Mesendoderm (in vitro differentiated cells): ENCODE measurements around the gene FAAP20.
A peak's percentile ranks its signal among the peaks of the same experiment; 100 is the strongest.

Source experiments
- DNase-seq: peaks from one replicate; pipeline ENCODE4 v3.0.0; 2013
- H2AK5ac ChIP-seq: 2 replicates; pipeline ENCODE4 v1.6.1; 2013; ENCODE audit warnings: low read length, inconsistent platforms
- H2BK120ac ChIP-seq: 2 replicates; pipeline ENCODE4 v1.6.1; 2013; ENCODE audit warnings: low read depth, mild to moderate bottlenecking, low read length, moderate library complexity, mixed read lengths
- H2BK15ac ChIP-seq: replicated peaks from 2 replicates; pipeline ENCODE4 v1.6.1; 2013; ENCODE audit warnings: low read depth, mild to moderate bottlenecking, moderate library complexity
- H2BK5ac ChIP-seq: 2 replicates; pipeline ENCODE4 v1.6.1; 2013; ENCODE audit warnings: low read length, inconsistent platforms
- H3K18ac ChIP-seq: 2 replicates; pipeline ENCODE4 v1.6.1; 2013; ENCODE audit warnings: mild to moderate bottlenecking, low read length, mixed read lengths
- H3K23ac ChIP-seq: one replicate; pipeline ENCODE4 v1.6.1; 2013; ENCODE audit warnings: low read length
- H3K27ac ChIP-seq: 2 replicates; pipeline ENCODE4 v1.5.1; 2013; ENCODE audit warnings: low read depth, mild to moderate bottlenecking, inconsistent platforms, low read length, moderate library complexity
- H3K27me3 ChIP-seq: 2 replicates; pipeline ENCODE4 v1.6.1; 2013; ENCODE audit warnings: low read length, control low read depth, mild to moderate bottlenecking, inconsistent platforms; ENCODE audit not compliant: insufficient read depth, poor library complexity
- H3K36me3 ChIP-seq: 2 replicates; pipeline ENCODE4 v1.6.1; 2013; ENCODE audit warnings: low read length, inconsistent platforms; ENCODE audit not compliant: control insufficient read depth, insufficient read depth
- H3K4ac ChIP-seq: one replicate; pipeline ENCODE4 v1.6.1; 2013; ENCODE audit warnings: low read depth, mild to moderate bottlenecking, low read length, moderate library complexity
- H3K4me1 ChIP-seq: 2 replicates; pipeline ENCODE4 v1.6.1; 2013; ENCODE audit warnings: low read depth, low read length, inconsistent platforms; ENCODE audit not compliant: control insufficient read depth
- H3K4me2 ChIP-seq: 2 replicates; pipeline ENCODE4 v1.6.1; 2013; ENCODE audit warnings: low read length
- H3K4me3 ChIP-seq: 2 replicates; pipeline ENCODE4 v1.5.1; 2013; ENCODE audit warnings: mild to moderate bottlenecking, low read length
- H3K56ac ChIP-seq: one replicate; pipeline ENCODE4 v1.6.1; 2013; ENCODE audit warnings: low read length
- H3K79me1 ChIP-seq: 2 replicates; pipeline ENCODE4 v1.6.1; 2013; ENCODE audit warnings: low read length, inconsistent platforms
- H3K79me2 ChIP-seq: 2 replicates; pipeline ENCODE4 v1.6.1; 2013; ENCODE audit warnings: mild to moderate bottlenecking, low read length; ENCODE audit not compliant: control insufficient read depth, insufficient read depth
- H3K9ac ChIP-seq: 2 replicates; pipeline ENCODE4 v1.6.1; 2013; ENCODE audit warnings: low read length, inconsistent platforms
- H4K5ac ChIP-seq: one replicate; pipeline ENCODE4 v1.6.1; 2013; ENCODE audit warnings: low read length
- H4K8ac ChIP-seq: one replicate; pipeline ENCODE4 v1.6.1; 2013; ENCODE audit warnings: low read depth, mild to moderate bottlenecking, control low read depth, low read length, moderate library complexity
- WGBS: extraction: QIAGEN DNeasy Blood & Tissue Kit; methylation state at CpG from one replicate; pipeline ENCODE4 v1.1.7; 2013; ENCODE audit warnings: low lambda C conversion rate, missing lambda C conversion rate; ENCODE audit not compliant: insufficient coverage; ENCODE audit errors: extremely low coverage; 5-methylcytosine and 5-hydroxymethylcytosine counted together

FAAP20 gene

DNA sequence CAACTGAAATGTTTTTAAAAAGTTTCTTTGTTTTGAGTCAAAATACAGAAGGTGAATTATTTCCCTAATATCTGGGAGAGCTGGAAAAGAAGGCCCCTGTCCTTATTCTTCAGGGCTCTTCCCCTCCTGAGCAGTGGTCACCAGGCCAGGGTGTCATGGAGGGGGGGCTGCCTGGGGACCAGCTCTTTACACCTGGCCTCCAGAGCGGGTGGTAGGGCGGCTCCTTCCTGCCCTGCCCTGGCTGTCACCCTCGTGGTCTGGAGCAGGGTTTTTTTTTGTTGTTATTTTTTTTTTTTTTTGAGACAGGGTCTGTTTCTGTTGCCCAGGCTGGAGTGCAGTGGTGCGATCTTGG lies 40.2 kb upstream of the FAAP20 start:
- Histone ChIP-seq H4K8ac (no peak overlapping the region), H2BK15ac (no peak overlapping the region), H3K4me3 (no peak overlapping the region), H3K79me1 (peaks cover 11% of the 10 kb centered on the region), H3K79me2 (peaks cover 98% of the 10 kb centered on the region), H3K23ac (no peak overlapping the region), H3K27ac (no peak overlapping the region), H3K27me3 (no peaks in the 10 kb centered on the region), H3K4ac (no peak overlapping the region), H2BK120ac (no peak overlapping the region), H3K9ac (no peak overlapping the region), H3K4me1 (peaks cover 12% of the 10 kb centered on the region), H2BK5ac (no peak overlapping the region), H2AK5ac (no peak overlapping the region), H3K4me2 (no peak overlapping the region), H3K56ac (no peak overlapping the region), H3K18ac (no peak overlapping the region), H4K5ac (no peak overlapping the region), H3K36me3 (no peaks in the 10 kb centered on the region)
- whole genome bisulfite sequencing: no CpG with 5 or more reads among the region's 4 CpGs
- no peak for DNase-seq

DNA sequence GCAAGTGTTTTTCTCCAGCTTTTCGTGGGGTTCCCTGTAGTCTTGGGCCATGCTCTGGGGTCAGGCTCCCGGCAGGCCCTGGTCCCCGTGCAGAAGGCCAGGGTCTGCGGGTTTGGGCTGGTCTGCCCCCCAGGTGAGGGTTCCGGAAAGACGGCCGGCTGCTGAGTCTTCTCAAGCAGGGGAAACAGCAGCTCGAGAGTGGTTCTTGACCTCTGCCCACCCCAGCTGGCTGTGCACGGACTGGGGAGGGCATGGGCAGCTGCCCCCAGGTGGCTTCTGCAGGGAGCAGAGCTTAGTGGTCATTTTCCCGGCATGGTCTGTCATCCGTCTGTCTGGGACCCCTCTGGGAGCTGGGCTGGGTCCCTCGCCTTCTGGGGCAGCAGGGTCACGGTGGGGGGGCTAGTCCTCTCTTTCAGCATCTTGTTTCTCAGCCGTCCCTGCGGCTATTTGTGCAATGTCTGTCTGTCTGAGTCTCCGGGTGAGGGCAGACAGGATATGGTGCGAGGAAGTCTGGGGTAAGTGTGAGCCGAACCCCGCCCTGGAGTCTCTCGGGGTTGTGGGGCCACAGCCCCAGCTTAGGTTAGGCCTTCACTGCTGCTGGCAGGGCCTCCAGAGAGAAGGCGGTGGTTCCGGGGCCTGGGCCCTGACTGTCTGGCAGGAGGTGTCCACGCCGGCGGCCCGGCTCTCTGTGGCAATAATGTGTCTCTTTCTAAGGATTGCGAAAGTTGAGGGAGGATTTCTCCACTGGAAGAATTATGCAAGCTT lies 39.6 kb upstream of the FAAP20 start:
- Histone ChIP-seq H3K4me2 (no peak overlapping the region), H3K27me3 (no peaks in the 10 kb centered on the region), H4K5ac (no peak overlapping the region), H3K79me2 (peaks cover 98% of the 10 kb centered on the region), H3K18ac (no peak overlapping the region), H2BK5ac (no peak overlapping the region), H3K4ac (no peak overlapping the region), H2BK120ac (no peak overlapping the region), H3K4me1 (peaks cover 12% of the 10 kb centered on the region), H2BK15ac (no peak overlapping the region), H3K27ac (no peak overlapping the region), H3K4me3 (no peak overlapping the region), H3K56ac (peak overlapping the region; percentile 56), H3K9ac (peak overlapping the region; percentile 38), H3K79me1 (peaks cover 11% of the 10 kb centered on the region), H3K23ac (no peak overlapping the region), H4K8ac (no peak overlapping the region), H2AK5ac (no peak overlapping the region), H3K36me3 (no peaks in the 10 kb centered on the region)
- DNase-seq: no peak
- WGBS: no CpG with 5 or more reads among the region's 27 CpGs

DNA sequence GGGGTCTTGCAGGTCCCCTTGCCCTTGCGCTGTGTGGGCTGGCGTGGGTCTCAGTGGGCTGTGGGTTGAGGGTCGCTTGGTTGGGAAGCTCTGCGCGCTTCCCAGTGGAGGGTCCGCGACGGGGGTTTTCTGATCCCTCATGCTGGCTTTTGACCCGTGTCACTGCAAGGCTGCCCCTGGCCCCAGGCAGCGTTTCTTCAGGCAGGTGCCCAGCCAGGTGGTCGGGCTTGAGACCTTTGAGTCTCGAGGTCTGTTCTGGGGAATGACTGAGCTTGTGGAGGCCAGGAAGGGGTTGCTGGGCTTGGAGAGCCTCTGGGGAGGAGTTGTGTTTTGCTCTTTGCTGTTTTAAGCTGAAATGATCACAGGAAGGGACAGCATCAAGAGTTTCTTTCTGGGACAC lies 38.9 kb upstream of the FAAP20 start:
- Histone ChIP-seq H3K36me3 (no peaks in the 10 kb centered on the region), H3K79me2 (peaks cover 97% of the 10 kb centered on the region), H3K4me3 (no peak overlapping the region)

DNA sequence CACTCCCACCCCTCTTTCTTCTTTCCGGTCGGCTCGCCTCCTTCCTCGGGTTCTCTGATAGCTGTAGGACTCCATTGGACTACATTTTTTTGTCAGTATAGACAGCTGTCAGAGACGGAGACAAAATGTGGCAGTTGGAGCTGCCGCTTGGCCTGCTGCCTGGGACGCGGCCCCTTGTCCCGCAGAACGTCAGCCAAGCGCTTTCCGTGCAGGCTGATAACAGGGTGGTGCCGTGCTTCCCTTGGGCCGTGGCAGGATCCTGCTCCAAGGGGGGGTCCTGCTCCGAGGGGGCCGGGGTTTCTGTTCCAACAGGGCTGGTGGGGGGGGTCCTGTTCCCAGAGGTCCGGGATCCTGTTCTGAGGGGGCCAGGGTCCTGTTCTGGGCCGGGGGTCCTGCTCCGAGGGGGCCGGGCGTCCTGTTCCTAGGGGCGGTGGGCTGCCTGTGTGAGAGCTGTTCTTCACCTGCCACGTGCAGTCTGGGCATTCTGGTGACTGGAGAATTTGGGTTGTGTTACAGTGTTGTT lies 38.4 kb upstream of the FAAP20 start:
- no peak overlapping the region for H4K5ac ChIP-seq
- H2BK5ac ChIP-seq: no peak overlapping the region
- H3K79me1 ChIP-seq: peaks cover 10% of the 10 kb centered on the region
- peaks cover 12% of the 10 kb centered on the region for H3K4me1 ChIP-seq
- no peak overlapping the region for H3K9ac ChIP-seq
- H3K4me3 ChIP-seq: no peak overlapping the region
- no peak overlapping the region for H3K4me2 ChIP-seq
- H2BK15ac ChIP-seq: no peak overlapping the region
- H3K27me3 ChIP-seq: no peaks in the 10 kb centered on the region
- H2BK120ac ChIP-seq: no peak overlapping the region
- H3K56ac ChIP-seq: no peak overlapping the region
- H3K23ac ChIP-seq: no peak overlapping the region
- no CpG with 5 or more reads among the region's 23 CpGs for WGBS
- peaks cover 92% of the 10 kb centered on the region for H3K79me2 ChIP-seq
- H2AK5ac ChIP-seq: no peak overlapping the region
- DNase-seq: no peak
- no peaks in the 10 kb centered on the region for H3K36me3 ChIP-seq
- no peak overlapping the region for H3K18ac ChIP-seq
- no peak overlapping the region for H3K4ac ChIP-seq
- no peak overlapping the region for H4K8ac ChIP-seq
- no peak overlapping the region for H3K27ac ChIP-seq

More for the DNA sequence above, 38.9 kb upstream of the FAAP20 start:
- DNase-seq: no peak
- Histone ChIP-seq H2BK5ac (no peak overlapping the region), H3K56ac (peak overlapping the region; percentile 49), H3K79me1 (peaks cover 12% of the 10 kb centered on the region), H3K4me2 (no peak overlapping the region), H3K27ac (no peak overlapping the region), H4K8ac (no peak overlapping the region), H3K18ac (no peak overlapping the region), H2BK15ac (no peak overlapping the region), H3K23ac (no peak overlapping the region), H3K4ac (no peak overlapping the region), H3K4me1 (peaks cover 12% of the 10 kb centered on the region), H2AK5ac (no peak overlapping the region), H4K5ac (no peak overlapping the region), H2BK120ac (no peak overlapping the region), H3K9ac (peak overlapping the region; percentile 38), H3K27me3 (no peaks in the 10 kb centered on the region)
- WGBS: no CpG with 5 or more reads among the region's 12 CpGs

DNA sequence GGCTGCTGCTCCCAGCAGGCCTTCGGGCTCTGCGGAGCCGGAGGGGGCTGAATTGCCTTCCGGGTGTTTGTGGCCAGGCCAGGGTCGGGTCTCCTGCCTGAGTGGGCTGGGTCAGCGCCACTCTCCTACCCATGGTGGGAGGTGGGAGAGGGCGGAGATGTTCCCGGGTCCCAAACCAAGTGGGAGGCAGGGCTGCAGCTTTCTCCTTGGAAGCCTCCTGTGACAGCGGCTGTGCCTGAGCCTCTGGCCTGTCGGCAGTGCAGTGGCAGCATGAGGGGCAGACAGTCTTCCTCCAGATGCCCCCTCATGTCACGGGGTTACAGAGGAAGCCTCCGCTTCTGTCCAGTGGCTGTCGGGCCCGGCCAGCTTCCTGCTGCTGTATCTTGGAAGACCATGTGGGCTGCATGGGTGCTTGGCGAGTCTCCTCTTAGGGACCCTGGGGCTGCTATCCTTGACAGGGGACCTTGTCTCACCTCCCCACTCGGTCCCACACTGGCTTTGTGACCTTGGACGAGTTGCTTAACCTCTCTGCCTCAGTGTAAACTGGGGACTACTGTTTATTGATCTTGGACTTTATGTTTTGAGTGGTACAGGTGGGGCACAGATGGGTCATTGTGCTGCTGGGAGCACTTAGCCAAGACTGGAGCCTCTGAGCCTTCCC lies 37.8 kb upstream of the FAAP20 start:
- peaks cover 86% of the 10 kb centered on the region for H3K79me2 ChIP-seq
- no peak overlapping the region for H3K18ac ChIP-seq
- no peak overlapping the region for H3K56ac ChIP-seq
- H2BK5ac ChIP-seq: no peak overlapping the region
- no peak overlapping the region for H3K4me3 ChIP-seq
- no CpG with 5 or more reads among the region's 17 CpGs for WGBS
- peaks cover 9% of the 10 kb centered on the region for H3K79me1 ChIP-seq
- no peak overlapping the region for H2BK120ac ChIP-seq
- no peak overlapping the region for H2AK5ac ChIP-seq
- H3K27ac ChIP-seq: no peak overlapping the region
- no peak overlapping the region for H3K4me2 ChIP-seq
- no peak overlapping the region for H3K23ac ChIP-seq
- H3K9ac ChIP-seq: peak overlapping the region; percentile 12
- no peaks in the 10 kb centered on the region for H3K27me3 ChIP-seq
- H3K36me3 ChIP-seq: no peaks in the 10 kb centered on the region
- peaks cover 12% of the 10 kb centered on the region for H3K4me1 ChIP-seq
- H3K4ac ChIP-seq: no peak overlapping the region
- no peak overlapping the region for H2BK15ac ChIP-seq
- no peak for DNase-seq
- H4K8ac ChIP-seq: no peak overlapping the region
- no peak overlapping the region for H4K5ac ChIP-seq
